CD14-positive monocyte (primary cell): Measurements from ENCODE around the gene MTFMT. TPM values are rescaled to one million over a fixed set of nuclear protein-coding genes. Genes with fewer than 3 reads are reported as not detected.

Experiments
- DNase-seq, 3 donors: peaks; one replicate each; pipeline ENCODE4 v3.0.0-alpha.2; 2011 to 2022
- H2AFZ ChIP-seq: 2 replicates; pipeline ENCODE4 v1.6.0; 2012; ENCODE audit warnings: mild to moderate bottlenecking, low read depth, low read length, inconsistent platforms; ENCODE audit not compliant: insufficient read depth, poor library complexity, severe bottlenecking
- H3K27ac ChIP-seq, 2 donors: 1 replicate in 1 of 2; 2 replicates in 1 of 2; pipeline ENCODE4 v1.5.1; 2012 to 2013; ENCODE audit warnings: low read length in 2 of 2, control low read depth in 1 of 2, inconsistent platforms in 1 of 2, low read depth in 1 of 2, mild to moderate bottlenecking in 1 of 2
- H3K27me3 ChIP-seq, 2 donors: one replicate each; pipeline versions ENCODE4 v1.6.0 to v1.6.1; 2011 to 2013; ENCODE audit warnings: low read length in 2 of 2; ENCODE audit not compliant: control insufficient read depth in 2 of 2, insufficient read depth in 2 of 2
- H3K36me3 ChIP-seq, 2 donors: replicated peaks in 1 of 2; 1 replicate in 1 of 2; 2 replicates in 1 of 2; pipeline versions ENCODE4 v1.5.1 to v1.6.1; 2012 to 2013; ENCODE audit warnings: low read length in 2 of 2, control low read depth in 1 of 2, inconsistent platforms in 1 of 2, mild to moderate bottlenecking in 1 of 2; ENCODE audit not compliant: insufficient read depth in 2 of 2, control insufficient read depth in 1 of 2
- H3K4me1 ChIP-seq, 2 donors: 1 replicate in 1 of 2; 2 replicates in 1 of 2; pipeline versions ENCODE4 v1.5.1 to v1.6.1; 2012 to 2013; ENCODE audit warnings: low read length in 2 of 2, control low read depth in 1 of 2, inconsistent platforms in 1 of 2, mild to moderate bottlenecking in 1 of 2, moderate library complexity in 1 of 2; ENCODE audit not compliant: insufficient read depth in 2 of 2, control insufficient read depth in 1 of 2
- H3K4me2 ChIP-seq: replicated peaks from 2 replicates; pipeline ENCODE3; 2012; ENCODE audit warnings: low read length, moderate library complexity, mild to moderate bottlenecking; ENCODE audit not compliant: poor library complexity, severe bottlenecking; ENCODE audit errors: extremely low read depth
- H3K4me3 ChIP-seq, 3 experiments: fragments of 200-600 bp in 1 of 3; sonication (generic) in 1 of 3; replicated peaks in 1 of 3; 1 replicate in 2 of 3; 2 replicates in 1 of 3; pipeline ENCODE4 v1.5.1; 2011 to 2013; ENCODE audit warnings: low read length in 3 of 3, mild to moderate bottlenecking in 3 of 3, control low read depth in 2 of 3, low read depth in 2 of 3, inconsistent platforms in 1 of 3, moderate library complexity in 1 of 3
- H3K79me2 ChIP-seq: 2 replicates; pipeline ENCODE4 v1.6.0; 2012; ENCODE audit warnings: mild to moderate bottlenecking, control low read depth, inconsistent platforms, low read length, moderate library complexity; ENCODE audit not compliant: insufficient read depth
- H3K9ac ChIP-seq: 2 replicates; pipeline ENCODE4 v1.6.0; 2017; ENCODE audit warnings: low read length, mild to moderate bottlenecking; ENCODE audit not compliant: insufficient read depth, poor library complexity, severe bottlenecking
- H3K9me3 ChIP-seq, 2 donors: replicated peaks in 1 of 2; 1 replicate in 1 of 2; 2 replicates in 1 of 2; pipeline versions ENCODE4 v1.5.1 to v1.6.1; 2012 to 2013; ENCODE audit warnings: low read length in 2 of 2, control low read depth in 1 of 2; ENCODE audit not compliant: control insufficient read depth in 1 of 2, insufficient read depth in 1 of 2
- H4K20me1 ChIP-seq: 2 replicates; pipeline ENCODE4 v1.6.0; 2012; ENCODE audit warnings: mild to moderate bottlenecking, low read length, control low read depth, moderate library complexity; ENCODE audit not compliant: insufficient read depth
- H3K27ac Mint-ChIP-seq, 7 donors: one replicate each; pipeline ENCODE4 v1.8.0; 2020; ENCODE audit warnings: mild to moderate bottlenecking in 7 of 7, mixed read lengths in 7 of 7, moderate library complexity in 6 of 7, inconsistent platforms in 2 of 7
- H3K27me3 Mint-ChIP-seq, 3 donors: one replicate each; pipeline ENCODE4 v1.8.0; 2021 to 2022; ENCODE audit warnings: low read depth in 3 of 3, mild to moderate bottlenecking in 3 of 3, mixed read lengths in 3 of 3, moderate library complexity in 3 of 3, inconsistent platforms in 1 of 3
- H3K36me3 Mint-ChIP-seq, 2 donors: one replicate each; pipeline ENCODE4 v1.8.0; 2020; ENCODE audit warnings: mixed read lengths in 2 of 2, inconsistent platforms in 1 of 2, mild to moderate bottlenecking in 1 of 2
- H3K4me1 Mint-ChIP-seq: one replicate; pipeline ENCODE4 v1.8.0; 2020; ENCODE audit warnings: mild to moderate bottlenecking, mixed read lengths
- H3K4me3 Mint-ChIP-seq, 2 donors: one replicate each; pipeline ENCODE4 v1.8.0; 2020; ENCODE audit warnings: mild to moderate bottlenecking in 2 of 2, mixed read lengths in 2 of 2, moderate library complexity in 1 of 2
- H3K9me3 Mint-ChIP-seq, 7 donors: one replicate each; pipeline ENCODE4 v1.8.0; 2020 to 2022; ENCODE audit warnings: mixed read lengths in 7 of 7, mild to moderate bottlenecking in 6 of 7, moderate library complexity in 6 of 7, inconsistent platforms in 2 of 7
- CTCF ChIP-seq: fragments of 200-600 bp; IDR thresholded peaks from one replicate; pipeline ENCODE4 v1.8.0; 2022; ENCODE audit warnings: antibody characterized with exemption, mild to moderate bottlenecking
- WGBS: methylation state at CpG from one replicate; pipeline ENCODE4 v1.1.5; 2013; ENCODE audit warnings: missing lambda C conversion rate; ENCODE audit not compliant: insufficient coverage; 5-methylcytosine and 5-hydroxymethylcytosine counted together
- intact Hi-C, 2 donors: fragments of 100-400 bp; cut with micrococcal nuclease; formaldehyde crosslinking; loops; one replicate each; pipeline versions ENCODE4 v1.15.0 to v1.15.1; 2023
- polyA plus RNA-seq, 3 donors: library from polyadenylated mRNA; depleted of rRNA in 1 of 3; unstranded in 2 of 3; stranded (reverse) in 1 of 3; fragments of 300-500 nt in 2 of 3; fragments of >200 nt in 1 of 3; fragmentation: Illumina TruSeq in 2 of 3; gene quantifications; 1 replicate in 2 of 3; 2 replicates in 1 of 3; pipeline ENCODE4 v1.2.3, GENCODE V29; 2012 to 2021

Gene MTFMT
- polyA plus RNA-seq, 3 donors = 5.1 to 10.8 (median 9.0) TPM

DNA sequence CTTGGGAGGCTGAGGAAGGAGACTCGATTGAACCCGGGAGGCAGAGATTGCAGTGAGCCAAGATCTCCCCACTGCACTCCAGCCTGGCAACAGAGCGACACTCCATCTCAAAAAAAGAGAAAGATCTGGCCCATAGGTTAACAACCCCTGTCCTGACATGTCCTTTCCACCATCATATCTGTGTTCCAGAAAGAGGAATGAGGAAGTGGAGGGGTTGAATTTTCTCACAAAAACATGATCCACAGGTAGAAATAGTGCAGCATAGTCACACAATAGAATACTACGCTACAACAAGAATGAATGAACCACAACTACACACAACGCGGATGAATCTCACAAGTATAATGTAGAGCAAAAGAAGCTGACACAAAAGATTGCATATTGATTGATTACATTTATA lies 11.0 kb upstream of the MTFMT start:
- H3K4me2 ChIP-seq = no peak overlapping the region
- H3K27ac ChIP-seq = no peak overlapping the region
- H3K27me3 ChIP-seq = no peaks in the 10 kb centered on the region
- Mint-ChIP-seq H3K4me3 (no peak overlapping the region), H3K27ac (no peak overlapping the region), H3K36me3 (no peaks in the 10 kb centered on the region), H3K4me1 (no peaks in the 10 kb centered on the region), H3K27me3 (peaks cover 2 to 7% (median 3%) of the 10 kb centered on the region in 3 donors), H3K9me3 (peaks cover 0 to 1% (median 0%) of the 10 kb centered on the region in 7 donors)
- H3K9me3 ChIP-seq = no peaks in the 10 kb centered on the region
- WGBS = no CpG with 5 or more reads among the region's 6 CpGs
- H3K9ac ChIP-seq = no peak overlapping the region
- intact Hi-C loops = no loop called here
- H3K4me1 ChIP-seq = no peaks in the 10 kb centered on the region
- TF ChIP-seq CTCF = no peak
- H2AFZ ChIP-seq = no peak overlapping the region
- no peak for DNase-seq
- no peaks in the 10 kb centered on the region for H3K79me2 ChIP-seq
- no peaks in the 10 kb centered on the region for H4K20me1 ChIP-seq
- H3K36me3 ChIP-seq = no peaks in the 10 kb centered on the region
- H3K4me3 ChIP-seq = no peak overlapping the region

DNA sequence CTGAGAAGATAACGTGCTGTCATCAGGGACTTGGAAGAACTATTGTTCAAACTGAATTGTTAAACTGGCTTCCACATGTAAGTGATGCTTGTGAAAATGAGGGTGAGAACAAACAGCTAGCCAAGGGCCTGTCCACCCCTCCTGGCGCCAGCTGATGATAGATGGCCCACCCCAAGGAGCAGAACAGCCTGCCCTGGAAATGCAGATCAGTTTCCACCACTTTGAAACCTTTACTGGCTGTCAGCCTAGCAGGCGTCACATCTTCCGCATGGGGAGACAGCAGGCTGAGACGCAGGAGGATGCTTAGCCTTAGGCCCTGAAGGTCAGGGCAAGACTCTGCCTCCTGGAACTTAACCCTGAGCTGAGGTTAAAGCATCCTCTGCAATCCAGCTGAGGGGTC lies 9.4 kb upstream of the MTFMT start:
- peaks cover 0 to 1% (median 0%) of the 10 kb centered on the region in 7 donors for H3K9me3 Mint-ChIP-seq

More for the DNA sequence above, 9.4 kb upstream of the MTFMT start:
- DNase-seq = no peak
- H3K4me3 Mint-ChIP-seq = no peak overlapping the region
- peaks cover 0 to under 1% of the 10 kb centered on the region in 2 donors for H3K4me1 ChIP-seq
- no peaks in the 10 kb centered on the region for H4K20me1 ChIP-seq
- WGBS = 82% methylated on average over 5 of the region's 5 CpGs
- intact Hi-C loops = loop anchor here in 1 of 2 donors (10.0 kb wide), 1 partner anchor 256 kb away; the partner anchor contains the start of gene RNU5A-1
- TF ChIP-seq CTCF = no peak
- H3K36me3 ChIP-seq = no peaks in the 10 kb centered on the region
- H3K36me3 Mint-ChIP-seq = no peaks in the 10 kb centered on the region
- H3K4me1 Mint-ChIP-seq = no peaks in the 10 kb centered on the region
- H3K9ac ChIP-seq = no peak overlapping the region
- H3K4me3 ChIP-seq = no peak overlapping the region
- H3K79me2 ChIP-seq = no peaks in the 10 kb centered on the region
- no peak overlapping the region for H3K27ac ChIP-seq
- peaks cover 1 to 5% (median 3%) of the 10 kb centered on the region in 3 donors for H3K27me3 Mint-ChIP-seq
- H3K9me3 ChIP-seq = no peaks in the 10 kb centered on the region
- no peak overlapping the region for H3K4me2 ChIP-seq
- no peak overlapping the region for H3K27ac Mint-ChIP-seq
- no peak overlapping the region for H2AFZ ChIP-seq
- H3K27me3 ChIP-seq = no peaks in the 10 kb centered on the region
